ENCODE data around the gene GAL3ST1. TPM values are rescaled to one million over a fixed set of nuclear protein-coding genes. Genes with fewer than 3 reads are reported as not detected.
A peak's percentile ranks its signal among the peaks of the same experiment; 100 is the strongest.
"Not testable (repeated sequence)": the region's sequence is repeated elsewhere in the genome, so short reads cannot be mapped to it uniquely, and the experiment has no call there.

Gene GAL3ST1
- total RNA-seq, 4 donors from 2014 or later, result 1.1 to 2.4 TPM; not detected in 2

DNA sequence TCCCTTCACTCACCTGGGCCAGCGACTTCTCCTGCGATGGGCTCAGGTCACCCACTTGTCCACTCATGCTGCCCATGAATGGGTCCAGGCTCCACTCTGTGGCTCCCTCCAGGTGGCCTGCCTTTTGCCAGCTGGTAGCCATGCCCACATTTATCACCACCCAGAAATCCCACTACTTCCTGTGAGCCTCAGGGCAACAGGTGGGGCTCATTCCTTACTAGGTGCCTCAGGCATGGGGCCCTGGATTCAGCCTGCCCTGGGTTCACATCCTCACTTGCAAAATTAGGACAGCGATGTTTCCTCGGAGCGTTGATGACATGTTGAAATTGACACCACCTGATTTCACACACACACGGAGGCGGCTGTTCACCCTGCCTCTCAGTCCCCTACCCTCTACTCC is 27.8 kb downstream of the GAL3ST1 start, which contains the start of gene SEC14L6:
TSS of gene SEC14L6 (minus strand) at position 126 of the 400 bp plus-strand sequence. CDS start at position 67, 59 bp downstream.
- Histone ChIP-seq H3K9me3 (no peaks in the 10 kb centered on the region), H3K36me3 (no peaks in the 10 kb centered on the region), H3K27me3 (peaks cover 0 to 59% (median 3%) of the 10 kb centered on the region in 4 donors), H3K4me3 (no peak within 1 kb of the TSS), H3K4me1 (peaks cover 3 to 12% (median 6%) of the 10 kb centered on the region in 3 donors), H3K27ac (no peak within 1 kb of the TSS)
- DNase-seq, result no peak
- TF ChIP-seq POLR2A (IDR thresholded peaks at IDR 0.05), result no peak
- TF ChIP-seq, protein P1, sequence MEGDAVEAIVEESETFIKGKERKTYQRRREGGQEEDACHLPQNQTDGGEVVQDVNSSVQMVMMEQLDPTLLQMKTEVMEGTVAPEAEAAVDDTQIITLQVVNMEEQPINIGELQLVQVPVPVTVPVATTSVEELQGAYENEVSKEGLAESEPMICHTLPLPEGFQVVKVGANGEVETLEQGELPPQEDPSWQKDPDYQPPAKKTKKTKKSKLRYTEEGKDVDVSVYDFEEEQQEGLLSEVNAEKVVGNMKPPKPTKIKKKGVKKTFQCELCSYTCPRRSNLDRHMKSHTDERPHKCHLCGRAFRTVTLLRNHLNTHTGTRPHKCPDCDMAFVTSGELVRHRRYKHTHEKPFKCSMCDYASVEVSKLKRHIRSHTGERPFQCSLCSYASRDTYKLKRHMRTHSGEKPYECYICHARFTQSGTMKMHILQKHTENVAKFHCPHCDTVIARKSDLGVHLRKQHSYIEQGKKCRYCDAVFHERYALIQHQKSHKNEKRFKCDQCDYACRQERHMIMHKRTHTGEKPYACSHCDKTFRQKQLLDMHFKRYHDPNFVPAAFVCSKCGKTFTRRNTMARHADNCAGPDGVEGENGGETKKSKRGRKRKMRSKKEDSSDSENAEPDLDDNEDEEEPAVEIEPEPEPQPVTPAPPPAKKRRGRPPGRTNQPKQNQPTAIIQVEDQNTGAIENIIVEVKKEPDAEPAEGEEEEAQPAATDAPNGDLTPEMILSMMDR (IDR thresholded peaks at IDR 0.05), result no peak
- WGBS, 2 donors, result 90 to 96% methylated on average over 2 to 7 of the region's 7 CpGs
- intact Hi-C loops (cut with DNase I), result no loop called here

DNA sequence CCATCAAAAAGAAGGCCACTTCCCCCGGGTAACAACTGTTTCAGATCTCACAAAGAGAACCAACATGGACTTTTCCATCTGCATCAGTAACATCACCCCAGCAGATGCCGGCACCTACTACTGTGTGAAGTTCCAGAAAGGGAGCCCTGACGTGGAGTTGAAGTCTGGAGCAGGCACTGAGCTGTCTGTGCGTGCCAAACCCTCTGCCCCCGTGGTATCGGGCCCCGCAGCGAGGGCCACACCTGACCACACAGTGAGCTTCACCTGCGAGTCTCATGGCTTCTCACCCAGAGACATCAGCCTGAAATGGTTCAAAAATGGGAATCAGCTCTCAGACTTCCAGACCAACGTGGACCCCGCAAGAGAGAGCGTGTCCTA is 31.7 kb downstream of the GAL3ST1 start:
- Histone ChIP-seq H3K27ac (no peak overlapping the region), H3K9me3 (no peaks in the 10 kb centered on the region), H3K27me3 (peaks cover 0 to 54% (median 3%) of the 10 kb centered on the region in 4 donors), H3K36me3 (no peaks in the 10 kb centered on the region), H3K4me1 (peaks cover 3 to 12% (median 6%) of the 10 kb centered on the region in 3 donors), H3K4me3 (peak overlapping the region in 2 of 4 donors; percentile 43 to 55)
- DNase-seq, result no peak
- 74 to 87% methylated on average over 6 to 11 of the region's 12 CpGs for WGBS, 2 donors
- intact Hi-C loops (cut with DNase I), result no loop called here
- TF ChIP-seq POLR2A (IDR thresholded peaks at IDR 0.05), result no peak
- TF ChIP-seq, protein P1 (IDR thresholded peaks at IDR 0.05), result no peak

DNA sequence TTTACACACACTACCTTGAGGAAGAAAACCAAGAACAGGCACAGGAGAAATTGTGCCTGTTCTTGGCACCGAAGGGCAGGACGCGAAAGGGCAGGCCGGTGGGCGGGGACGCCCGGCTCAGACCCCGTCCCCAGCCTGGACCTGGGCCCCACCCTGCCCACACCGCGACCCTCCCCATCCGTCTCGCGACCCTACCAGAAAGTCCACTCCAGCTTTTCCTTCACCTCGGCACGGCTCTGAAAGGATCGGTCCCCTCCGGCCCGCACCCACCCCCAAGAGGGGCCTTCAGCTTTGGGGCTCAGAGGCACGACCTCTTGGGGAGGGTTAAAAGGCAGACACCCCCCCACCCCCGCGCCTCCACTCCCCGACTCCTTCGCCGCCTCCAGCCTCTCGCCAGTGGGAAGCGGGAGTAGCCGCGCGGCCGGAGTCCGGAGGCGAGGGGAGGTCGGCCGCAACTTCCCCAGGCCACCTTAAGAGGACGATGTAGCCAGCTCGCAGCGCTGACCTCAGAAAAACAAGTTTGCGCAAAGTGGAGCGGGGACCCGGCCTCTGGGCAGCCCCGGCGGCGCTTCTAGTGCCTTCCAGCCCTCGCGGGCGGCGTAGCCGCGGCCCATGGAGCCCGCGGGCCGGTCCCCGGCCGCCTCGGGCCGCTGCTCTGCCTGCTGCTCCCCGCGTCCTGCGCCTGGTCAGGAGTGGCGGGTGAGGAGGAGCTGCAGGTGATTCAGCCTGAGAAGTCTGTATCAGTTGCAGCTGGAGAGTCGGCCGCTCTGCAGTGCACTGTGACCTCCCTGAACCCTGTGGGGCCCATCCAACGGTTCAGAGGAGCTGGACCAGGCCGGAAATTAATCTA is 32.3 kb downstream of the GAL3ST1 start:
- Histone ChIP-seq H3K27ac (no peak overlapping the region), H3K4me1 (peaks cover 3 to 12% (median 6%) of the 10 kb centered on the region in 3 donors), H3K36me3 (no peaks in the 10 kb centered on the region), H3K27me3 (peaks cover 0 to 52% (median 3%) of the 10 kb centered on the region in 4 donors), H3K9me3 (no peaks in the 10 kb centered on the region), H3K4me3 (peak overlapping the region; percentile 2 to 55 (median 39))
- 5% methylated on average over 4 to 17 of the region's 64 CpGs for WGBS, 2 donors
- TF ChIP-seq POLR2A (IDR thresholded peaks at IDR 0.05), result no peak
- TF ChIP-seq, protein P1 (IDR thresholded peaks at IDR 0.05), result no peak
- intact Hi-C loops (cut with DNase I), result no loop called here
- DNase-seq, result no peak

DNA sequence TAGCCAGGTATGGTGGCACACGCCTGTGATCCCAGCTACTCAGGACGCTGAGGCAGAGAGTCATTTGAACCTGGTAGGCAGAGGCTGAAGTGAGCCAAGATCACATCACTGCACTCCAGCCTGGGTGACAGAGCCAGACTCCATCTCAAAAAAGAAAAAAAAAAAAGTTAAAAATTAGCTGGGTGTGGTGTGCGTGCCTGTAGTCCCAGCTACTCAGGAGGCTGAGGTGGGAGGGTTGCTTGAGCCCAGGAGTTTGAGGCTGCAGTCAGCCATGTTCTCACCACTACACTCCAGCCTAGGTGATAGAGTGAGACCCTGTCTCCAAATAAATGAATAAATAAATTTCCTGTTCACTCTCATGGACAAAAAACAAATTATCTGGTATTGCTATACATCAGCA is 33.0 kb downstream of the GAL3ST1 start:
- H3K36me3 ChIP-seq; H3K27ac ChIP-seq; intact Hi-C loops (cut with DNase I); DNase-seq; H3K9me3 ChIP-seq: not testable (repeated sequence)
- Histone ChIP-seq H3K27me3 (peaks cover 0 to 45% (median 3%) of the 10 kb centered on the region in 4 donors), H3K4me3 (peak overlapping the region in 2 of 4 donors; percentile 43 to 55), H3K4me1 (peaks cover 3 to 12% (median 6%) of the 10 kb centered on the region in 3 donors)
- WGBS, 2 donors, result 72 to 84% methylated on average over 3 of the region's 3 CpGs

DNA sequence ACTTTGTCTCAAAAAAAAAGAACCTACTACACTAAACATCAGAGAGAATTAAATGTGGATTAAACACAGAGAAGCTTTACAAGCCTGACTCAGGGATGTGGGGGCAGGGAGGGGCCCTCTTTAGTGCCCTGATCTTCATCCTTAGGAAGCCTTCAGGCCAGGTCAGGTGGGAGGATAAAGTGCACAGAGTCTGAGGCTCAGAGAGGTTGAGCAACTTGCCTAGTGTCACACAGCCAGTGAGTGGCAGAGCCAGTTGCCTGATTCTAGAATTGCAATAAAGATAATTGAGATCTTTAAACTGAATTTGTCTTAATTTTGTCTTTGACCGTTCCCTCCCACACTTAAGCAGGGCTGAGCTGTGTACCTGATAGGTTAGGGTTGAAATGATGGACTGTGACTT is 35.1 kb downstream of the GAL3ST1 start:
- no peak for TF ChIP-seq POLR2A (IDR thresholded peaks at IDR 0.05)
- TF ChIP-seq, protein P1 (IDR thresholded peaks at IDR 0.05), result no peak
- Histone ChIP-seq H3K36me3 (no peaks in the 10 kb centered on the region), H3K4me1 (peaks cover 3 to 12% (median 6%) of the 10 kb centered on the region in 3 donors), H3K4me3 (no peak overlapping the region), H3K9me3 (no peaks in the 10 kb centered on the region), H3K27ac (no peak overlapping the region), H3K27me3 (peaks cover 0 to 37% (median 3%) of the 10 kb centered on the region in 4 donors)
- DNase-seq, result no peak
- WGBS, 2 donors, result 86 to 100% methylated on average over 1 of the region's 1 CpG
- intact Hi-C loops (cut with DNase I), result no loop called here

Measured in esophagus squamous epithelium (tissue), 5 donors.